B cell (primary cell): Measurements from ENCODE around the gene GABRG3. TPM values are rescaled to one million over a fixed set of nuclear protein-coding genes. Genes with fewer than 3 reads are reported as not detected.

ENCODE experiments used
- ATAC-seq: fragments of 200-7000 bp; cut with Tn5 transposase; one replicate; pipeline ENCODE4 v1.10.0; 2021; ENCODE audit warnings: low read depth, mild to moderate bottlenecking, moderate number of reproducible peaks, moderate library complexity
- CTCF ChIA-PET: fragments of 350-600 bp; sonication (Branson Sonifier 250); formaldehyde crosslinking; loops from one replicate; lab custom pipeline; 2021; ENCODE audit warnings: antibody characterized with exemption, inconsistent platforms; lab: Charles Lee
- POLR2A ChIA-PET: fragments of 350-600 bp; sonication (Branson Sonifier 250); formaldehyde crosslinking; loops from one replicate; lab custom pipeline; 2021; ENCODE audit warnings: antibody characterized with exemption; lab: Charles Lee
- DNase-seq: peaks from one replicate; pipeline ENCODE4 v3.0.0; 2013
- H2AFZ ChIP-seq: 2 replicates; pipeline ENCODE4 v1.6.1; 2012; ENCODE audit warnings: mild to moderate bottlenecking, low read depth, low read length; ENCODE audit not compliant: insufficient read depth, poor library complexity, severe bottlenecking
- H3K27ac ChIP-seq, 2 donors: 1 replicate in 1 of 2; 2 replicates in 1 of 2; pipeline ENCODE4 v1.5.1; 2012 to 2013; ENCODE audit warnings: low read length in 2 of 2, mild to moderate bottlenecking in 2 of 2, moderate library complexity in 1 of 2
- H3K27me3 ChIP-seq, 4 experiments: fragments of 200-600 bp in 1 of 4; sonication (generic) in 1 of 4; replicated peaks in 1 of 4; 1 replicate in 2 of 4; 2 replicates in 2 of 4; pipeline versions ENCODE4 v1.6.1 to v1.7.0; 2013 to 2016; ENCODE audit warnings: low read length in 3 of 4, mild to moderate bottlenecking in 2 of 4, mixed read lengths in 1 of 4, moderate library complexity in 1 of 4; ENCODE audit not compliant: insufficient read depth in 4 of 4, control insufficient read depth in 3 of 4; ENCODE audit errors: control extremely low read depth in 1 of 4
- H3K36me3 ChIP-seq, 2 experiments: replicated peaks in 1 of 2; 1 replicate in 1 of 2; 2 replicates in 1 of 2; pipeline versions ENCODE4 v1.6.1 to v1.7.1; 2013; ENCODE audit warnings: low read length in 1 of 2; ENCODE audit not compliant: insufficient read depth in 2 of 2, control insufficient read depth in 1 of 2; ENCODE audit errors: control extremely low read depth in 1 of 2, extremely low read depth in 1 of 2
- H3K4me1 ChIP-seq, 2 donors: fragments of 200-600 bp in 1 of 2; sonication (generic) in 1 of 2; 1 replicate in 1 of 2; 2 replicates in 1 of 2; pipeline versions ENCODE4 v1.5.1 to v1.6.1; 2013 to 2017; ENCODE audit warnings: low read length in 2 of 2; ENCODE audit not compliant: control insufficient read depth in 2 of 2, insufficient read depth in 2 of 2
- H3K4me2 ChIP-seq: replicated peaks from 2 replicates; pipeline ENCODE3; 2012; ENCODE audit warnings: mild to moderate bottlenecking, low read depth, low read length; ENCODE audit not compliant: poor library complexity, severe bottlenecking
- H3K4me3 ChIP-seq, 5 experiments: fragments of 200-600 bp in 1 of 5; sonication (generic) in 1 of 5; 1 replicate in 3 of 5; 2 replicates in 2 of 5; pipeline versions ENCODE4 v1.5.1 to v1.7.0; 2011 to 2016; ENCODE audit warnings: low read length in 4 of 5, mild to moderate bottlenecking in 4 of 5, low read depth in 2 of 5, control low read depth in 1 of 5, moderate library complexity in 1 of 5; ENCODE audit not compliant: insufficient read depth in 1 of 5; ENCODE audit errors: control extremely low read depth in 1 of 5, extremely low read depth in 1 of 5
- H3K79me2 ChIP-seq: fragments of 200-600 bp; sonication (generic); one replicate; pipeline ENCODE4 v1.6.0; 2016; ENCODE audit warnings: low read length; ENCODE audit not compliant: control insufficient read depth, insufficient read depth
- H3K9ac ChIP-seq: fragments of 200-600 bp; sonication (generic); 2 replicates; pipeline ENCODE4 v1.6.1; 2017; ENCODE audit warnings: mild to moderate bottlenecking, low read length, moderate library complexity
- H3K9me3 ChIP-seq, 3 donors: one replicate each; pipeline versions ENCODE4 v1.6.1 to v1.7.1; 2013; ENCODE audit warnings: low read length in 2 of 3; ENCODE audit not compliant: control insufficient read depth in 2 of 3, insufficient read depth in 1 of 3; ENCODE audit errors: control extremely low read depth in 1 of 3
- H4K20me1 ChIP-seq: 2 replicates; pipeline ENCODE4 v1.6.0; 2012; ENCODE audit warnings: mild to moderate bottlenecking, low read length; ENCODE audit not compliant: insufficient read depth, control insufficient read depth, poor library complexity, severe bottlenecking
- H3K27ac Mint-ChIP-seq: one replicate; pipeline ENCODE4 v1.8.0; 2021; ENCODE audit warnings: mixed read lengths
- H3K27me3 Mint-ChIP-seq: one replicate; pipeline ENCODE4 v1.8.0; 2021; ENCODE audit warnings: mixed read lengths
- H3K4me1 Mint-ChIP-seq: one replicate; pipeline ENCODE4 v1.8.0; 2021; ENCODE audit warnings: mixed read lengths
- H3K4me3 Mint-ChIP-seq: one replicate; pipeline ENCODE4 v1.8.0; 2021; ENCODE audit warnings: mixed read lengths
- H3K9me3 Mint-ChIP-seq: one replicate; pipeline ENCODE4 v1.8.0; 2022; ENCODE audit warnings: mixed read lengths; ENCODE audit not compliant: insufficient read depth
- CTCF ChIP-seq: fragments of 200-600 bp; IDR thresholded peaks from one replicate; pipeline ENCODE4 v1.8.0; 2022; ENCODE audit warnings: antibody characterized with exemption, mild to moderate bottlenecking
- EZH2 ChIP-seq: IDR thresholded peaks from 2 replicates; pipeline ENCODE4 v1.6.1; 2012; ENCODE audit warnings: borderline replicate concordance, low read depth, mild to moderate bottlenecking, moderate library complexity, low read length; ENCODE audit not compliant: insufficient read depth, poor library complexity, severe bottlenecking
- WGBS: methylation state at CpG from one replicate; pipeline ENCODE4 v1.1.5; 2013; ENCODE audit warnings: missing lambda C conversion rate; ENCODE audit not compliant: insufficient coverage; 5-methylcytosine and 5-hydroxymethylcytosine counted together
- intact Hi-C: fragments of 100-400 bp; cut with micrococcal nuclease; formaldehyde crosslinking; loops from one replicate; pipeline ENCODE4 v1.10.0; 2022
- polyA plus RNA-seq: library from polyadenylated mRNA; depleted of rRNA; stranded (reverse); fragments of >200 nt; gene quantifications from 2 replicates; pipeline ENCODE4 v1.2.3, GENCODE V29; 2012
- total RNA-seq, 2 donors: library from RNA; stranded (reverse); fragments of 120-200 nt in 1 of 2; gene quantifications; 1 replicate in 1 of 2; 2 replicates in 1 of 2; pipeline versions ENCODE4 v1.2.3 to v1.2.4, GENCODE V29; 2013 to 2022

The GABRG3 gene
- total and polyA plus RNA-seq, 2 donors (not counting 1 experiment from before 2014, with no cell fraction given): not detected

GRCh38 chr15:27124287-27124871, 153.4 kb downstream of the GABRG3 start:
- peaks cover 2% of the 10 kb centered on the region for H3K9me3 Mint-ChIP-seq
- no peak overlapping the region for H3K4me3 ChIP-seq
- no peak overlapping the region for H3K9ac ChIP-seq
- intact Hi-C loops: no loop called here
- no peak for TF ChIP-seq EZH2
- TF ChIP-seq CTCF: no peak
- CTCF ChIA-PET: no interaction called here
- no peaks in the 10 kb centered on the region for H3K79me2 ChIP-seq
- no peaks in the 10 kb centered on the region for H3K27me3 ChIP-seq
- no peak overlapping the region for H3K27ac Mint-ChIP-seq
- H3K4me1 ChIP-seq: no peaks in the 10 kb centered on the region
- no peaks in the 10 kb centered on the region for H3K27me3 Mint-ChIP-seq
- no peaks in the 10 kb centered on the region for H3K36me3 ChIP-seq
- no peaks in the 10 kb centered on the region for H3K4me1 Mint-ChIP-seq
- H2AFZ ChIP-seq: no peak overlapping the region
- no peak overlapping the region for H3K4me3 Mint-ChIP-seq
- peaks cover 0 to 22% (median 0%) of the 10 kb centered on the region in 3 donors for H3K9me3 ChIP-seq
- H3K4me2 ChIP-seq: no peak overlapping the region
- POLR2A ChIA-PET: no interaction called here
- DNase-seq (no peak), ATAC-seq (no peak)
- no peak overlapping the region for H3K27ac ChIP-seq
- WGBS: 77% methylated on average over 3 of the region's 4 CpGs
- H4K20me1 ChIP-seq: no peaks in the 10 kb centered on the region

GRCh38 chr15:27125185-27125584, 154.2 kb downstream of the GABRG3 start:
- no peaks in the 10 kb centered on the region for H4K20me1 ChIP-seq
- Mint-ChIP-seq H3K27me3 (no peaks in the 10 kb centered on the region), H3K4me3 (no peak overlapping the region), H3K27ac (no peak overlapping the region), H3K4me1 (no peaks in the 10 kb centered on the region), H3K9me3 (peaks cover 2% of the 10 kb centered on the region)
- ChIA-PET CTCF (no interaction called here), POLR2A (no interaction called here)
- no peak overlapping the region for H3K9ac ChIP-seq
- no peak overlapping the region for H3K27ac ChIP-seq
- DNase-seq (no peak), ATAC-seq (no peak)
- no peak overlapping the region for H3K4me3 ChIP-seq
- H3K9me3 ChIP-seq: peaks cover 0 to 22% (median 0%) of the 10 kb centered on the region in 3 donors
- H3K4me1 ChIP-seq: no peaks in the 10 kb centered on the region
- no peaks in the 10 kb centered on the region for H3K36me3 ChIP-seq
- intact Hi-C loops: no loop called here
- TF ChIP-seq EZH2 (no peak), CTCF (no peak)
- no peak overlapping the region for H3K4me2 ChIP-seq
- 100% methylated on average over 1 of the region's 3 CpGs for WGBS
- no peak overlapping the region for H2AFZ ChIP-seq
- no peaks in the 10 kb centered on the region for H3K27me3 ChIP-seq
- H3K79me2 ChIP-seq: no peaks in the 10 kb centered on the region
